H1 (cell line): ENCODE measurements around the gene RGS5.

Source experiments
- POLR2A ChIP-seq, 2 experiments: IDR thresholded peaks; 1 replicate in 1 of 2; 2 replicates in 1 of 2; pipeline ENCODE4 v1.6.1; 2011; ENCODE audit warnings: low read depth in 2 of 2, low read length in 2 of 2, mild to moderate bottlenecking in 2 of 2; ENCODE audit errors: control extremely low read depth in 1 of 2
- RAD21 ChIP-seq, 2 experiments: IDR thresholded peaks in 1 of 2; conservative IDR thresholded peaks in 1 of 2; 2 replicates each; pipeline ENCODE4 v1.6.1; 2011; ENCODE audit warnings: low read depth in 2 of 2, low read length in 2 of 2, improper control_type of control experiment in 1 of 2, inconsistent platforms in 1 of 2, mild to moderate bottlenecking in 1 of 2, moderate library complexity in 1 of 2
- SRF ChIP-seq: IDR thresholded peaks from 2 replicates; pipeline ENCODE4 v1.6.1; 2011; ENCODE audit warnings: mild to moderate bottlenecking, low read depth, low read length, moderate library complexity
- YY1 ChIP-seq: IDR thresholded peaks from 2 replicates; pipeline ENCODE4 v1.6.1; 2011; ENCODE audit warnings: low read depth, mild to moderate bottlenecking, low read length
- TF ChIP-seq, protein P1 (sequence below): IDR thresholded peaks from 2 replicates; pipeline ENCODE4 v1.6.1; 2011; ENCODE audit warnings: low read depth, mild to moderate bottlenecking, low read length; ENCODE audit not compliant: insufficient read depth

DNA sequence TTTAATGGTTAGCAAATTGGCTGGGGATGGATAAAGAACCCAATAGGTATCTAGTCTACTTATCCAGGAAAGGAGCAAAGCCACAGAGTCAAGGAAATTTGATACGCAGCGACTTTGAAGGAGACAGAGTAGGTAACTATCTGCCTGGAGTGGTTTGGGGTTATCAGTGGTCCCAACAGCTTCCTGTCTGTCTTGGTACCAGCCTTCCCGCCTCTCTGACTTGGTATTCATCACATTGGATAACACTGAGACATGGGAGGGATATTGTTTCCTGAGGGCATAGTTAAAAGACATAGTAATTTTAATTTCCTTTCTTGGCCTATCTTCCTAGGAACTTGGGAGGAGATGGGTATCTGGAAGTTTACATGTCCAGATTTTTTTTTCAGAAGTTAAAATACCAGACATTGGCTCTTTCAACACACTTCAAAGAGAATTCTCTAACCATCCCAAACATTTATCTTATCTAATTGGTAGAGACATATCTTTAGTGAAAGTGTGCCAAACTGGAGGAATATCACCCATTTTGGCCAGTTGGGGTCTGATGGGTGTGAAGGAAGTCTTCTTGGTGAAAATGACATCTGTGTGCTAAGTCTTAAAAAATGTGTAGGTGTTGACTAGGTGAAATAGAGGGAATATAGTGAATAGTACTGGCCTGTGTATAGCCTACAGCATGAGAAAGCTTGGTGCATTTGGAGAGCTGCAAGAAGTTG is 65.0 kb downstream of the RGS5 start:
- TF ChIP-seq, protein P1, sequence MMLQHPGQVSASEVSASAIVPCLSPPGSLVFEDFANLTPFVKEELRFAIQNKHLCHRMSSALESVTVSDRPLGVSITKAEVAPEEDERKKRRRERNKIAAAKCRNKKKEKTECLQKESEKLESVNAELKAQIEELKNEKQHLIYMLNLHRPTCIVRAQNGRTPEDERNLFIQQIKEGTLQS: no peak
- TF ChIP-seq RAD21 (IDR thresholded peaks at IDR 0.05 in 1 of 2, conservative IDR thresholded peaks at IDR 0.05 in 1 of 2; ENCODE audit: low read depth in 2 of 2, low read length in 2 of 2) (no peak), POLR2A (IDR thresholded peaks at IDR 0.05; ENCODE audit: control extremely low read depth in 1 of 2, low read depth in 2 of 2, low read length in 2 of 2) (no peak), SRF (no peak), YY1 (no peak)
